Embryonic facial prominence (tissue), 1 donor: ENCODE results near the gene PLA2G7.
"Not testable (repeated sequence)": the region's sequence is repeated elsewhere in the genome, so short reads cannot be mapped to it uniquely, and the experiment has no call there.

ENCODE experiments used
- DNase-seq: peaks from one replicate; pipeline ENCODE4 v3.0.0-alpha.2; 2016; ENCODE audit errors: extremely low spot score

Gene PLA2G7

DNA sequence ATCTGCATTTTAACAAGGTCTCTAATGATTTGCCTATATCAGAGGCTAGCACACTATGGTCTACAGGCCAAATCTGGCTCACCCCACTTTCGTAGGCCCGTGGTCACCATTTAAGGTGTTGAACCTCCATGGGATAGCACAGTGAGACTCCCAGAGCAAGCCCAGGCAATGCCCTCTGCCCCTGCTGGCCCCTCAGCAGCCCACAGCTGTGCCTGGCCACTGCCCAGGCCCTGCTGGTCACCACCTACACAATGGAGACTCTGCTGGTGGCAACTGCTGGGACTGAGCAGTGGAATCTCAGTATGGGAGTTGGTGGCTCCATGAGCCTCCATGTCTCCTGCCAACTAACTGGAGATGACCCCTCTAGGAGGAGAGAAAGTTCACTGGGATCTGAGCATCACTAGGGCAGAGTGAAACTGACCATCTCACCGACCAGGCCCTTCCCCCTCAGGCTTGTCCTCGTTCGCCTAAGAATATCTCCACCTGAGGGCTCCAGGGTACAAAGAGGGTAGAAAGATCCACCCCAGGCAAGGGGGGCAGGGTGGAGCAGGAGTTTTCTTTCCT is 13.8 kb upstream of the PLA2G7 start:
- no peak for DNase-seq

GRCh38 chr6:46746696-46747095 is 11.5 kb upstream of the PLA2G7 start, which contains the start of gene ANKRD66:
Gene ANKRD66 (plus strand): TSS chr6:46746933. CDS start chr6:46751949, 5,016 bp downstream.
- DNase-seq: no peak

DNA sequence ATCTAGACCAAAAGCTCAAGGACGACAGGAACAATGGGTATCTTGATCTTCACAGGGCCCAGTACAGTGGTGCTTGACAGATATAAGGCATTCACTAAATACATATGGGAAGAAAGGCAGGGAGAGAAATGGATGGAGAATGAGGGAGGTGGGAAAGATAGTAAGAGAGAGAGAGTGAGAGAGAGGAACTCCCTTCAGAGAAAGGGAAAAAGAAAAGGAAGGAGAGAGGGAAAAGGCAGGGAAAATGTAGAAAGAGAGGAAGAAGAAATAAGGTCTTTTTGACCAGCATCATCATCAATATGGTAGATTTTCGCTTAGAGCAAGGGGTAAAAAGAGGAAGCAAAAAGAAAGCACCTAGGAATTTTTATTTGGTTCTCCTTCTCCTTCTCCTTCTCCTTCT is 10.8 kb upstream of the PLA2G7 start:
- DNase-seq: no peak

- not testable (repeated sequence) for DNase-seq
These were observed 9.1 kb upstream of the PLA2G7 start for GRCh38 chr6:46744159-46744725.

DNA sequence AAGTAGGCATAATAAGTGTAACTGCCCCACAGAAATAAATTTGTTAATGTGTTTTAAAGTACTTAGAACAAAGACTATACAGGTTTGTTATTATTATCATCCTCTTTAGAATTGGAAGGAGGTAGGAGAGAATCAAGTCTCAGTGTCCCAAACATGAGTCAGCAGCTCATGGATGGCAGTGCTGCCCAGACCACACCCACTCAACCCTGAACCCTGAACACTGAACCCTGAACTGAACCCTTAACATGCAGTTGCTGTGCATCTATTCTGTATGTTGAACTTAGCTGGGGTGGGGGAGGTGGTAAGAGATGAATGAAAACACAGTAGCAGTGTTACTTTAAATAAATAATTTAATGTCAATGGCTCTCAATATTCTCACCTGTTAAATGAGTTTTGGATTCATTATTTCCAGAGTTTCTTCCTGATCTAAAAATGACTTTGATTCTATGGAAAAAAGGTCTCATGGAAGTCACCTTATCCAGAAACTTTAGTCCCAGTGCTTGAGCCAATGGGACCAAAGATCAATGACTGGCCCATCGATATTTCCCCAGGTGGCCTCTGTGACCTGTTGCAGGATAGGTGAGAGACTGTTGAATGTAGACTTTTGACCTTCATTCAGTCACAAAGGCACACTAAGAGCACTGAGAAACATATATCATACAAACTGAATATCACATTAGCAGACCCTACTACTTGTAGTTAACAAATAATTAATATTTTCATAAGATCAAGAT is 8.4 kb upstream of the PLA2G7 start:
- no peak for DNase-seq

- DNase-seq: no peak
These were observed 6.7 kb upstream of the PLA2G7 start for GRCh38 chr6:46741910-46742309.

- DNase-seq: no peak
These were observed 6.3 kb upstream of the PLA2G7 start for GRCh38 chr6:46741482-46741881.

DNA sequence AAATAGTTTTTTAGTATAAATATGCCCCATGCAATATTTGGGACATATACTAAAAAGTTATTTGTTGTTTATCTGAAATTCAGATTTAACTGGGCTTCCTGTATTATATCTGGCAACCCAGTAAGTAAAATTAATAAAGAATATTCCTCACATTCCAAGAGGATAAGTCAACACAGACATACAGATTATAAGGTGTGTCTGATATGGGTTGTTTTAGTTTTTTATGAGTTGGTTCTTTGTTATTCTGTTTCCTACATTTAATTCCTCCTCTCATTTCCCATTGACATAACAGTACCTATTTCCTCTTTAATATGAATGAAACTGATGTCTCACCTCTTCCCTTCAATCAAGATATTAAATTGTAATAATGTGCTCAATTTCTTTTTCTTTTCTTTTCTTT is 1.7 kb upstream of the PLA2G7 start:
- no peak for DNase-seq

DNA sequence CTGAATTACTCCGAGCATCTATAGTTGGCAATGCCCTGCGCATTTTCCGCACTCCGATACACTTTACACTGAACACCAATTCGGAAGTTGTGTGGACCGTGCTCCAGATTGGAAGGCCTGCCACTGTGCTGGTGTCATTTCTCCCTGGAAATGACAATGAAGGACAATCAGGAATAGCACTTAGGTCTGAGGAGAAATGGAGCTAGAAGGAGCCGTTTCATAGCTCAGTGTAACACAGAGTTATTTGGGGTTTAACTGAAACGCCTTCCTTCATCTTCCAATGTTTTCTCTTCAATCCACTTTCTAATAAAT is 501 bp upstream of the PLA2G7 start:
- DNase-seq: no peak

GRCh38 chr6:46733341-46733801 is 1.8 kb downstream of the PLA2G7 start:
- no peak for DNase-seq

- DNase-seq: no peak
These were observed 4.2 kb downstream of the PLA2G7 start for GRCh38 chr6:46730921-46731461.

DNA sequence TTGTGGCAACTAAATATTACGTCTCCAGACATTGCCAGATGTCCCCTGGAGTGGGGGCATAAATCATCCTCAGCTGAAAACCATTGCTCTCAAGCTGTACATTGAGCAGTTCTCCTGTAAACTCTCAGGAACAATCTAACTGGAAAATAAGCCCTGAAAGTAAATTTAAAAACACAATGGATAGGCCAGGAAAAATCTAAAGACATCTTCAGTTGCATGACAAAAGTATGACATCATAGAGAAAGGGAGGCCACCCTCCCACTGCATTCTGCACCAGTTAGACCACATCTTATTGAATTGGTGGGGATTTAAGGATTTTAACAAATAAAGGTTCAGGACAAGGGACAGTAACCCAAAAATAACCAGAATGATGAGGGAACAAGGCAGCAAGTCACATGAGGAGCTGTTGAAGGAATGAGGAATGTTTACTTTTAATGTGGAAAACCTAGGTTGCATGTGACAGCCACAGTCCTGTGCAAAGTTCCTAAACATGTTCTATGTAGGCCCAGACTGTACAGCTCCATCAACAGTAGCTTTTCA is 5.3 kb downstream of the PLA2G7 start:
- DNase-seq: no peak

DNA sequence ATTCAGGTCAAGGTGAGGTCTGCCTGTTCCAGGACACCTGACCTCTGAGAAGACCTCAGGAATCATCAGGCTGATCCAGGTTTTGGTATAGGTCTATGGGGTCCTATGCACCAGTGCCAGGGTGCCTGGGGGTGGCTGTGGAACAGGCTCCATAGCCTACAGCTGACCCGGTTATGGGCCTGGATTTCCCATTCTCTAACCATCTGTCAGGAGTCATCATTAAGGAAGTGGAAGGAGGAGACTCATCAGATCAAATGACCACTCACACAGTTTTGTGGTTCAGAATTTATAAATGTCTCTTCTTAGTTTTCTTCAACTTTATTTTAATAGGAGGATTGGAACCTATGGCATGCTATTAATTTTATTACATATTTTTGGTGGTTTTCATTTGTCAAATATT is 14.8 kb downstream of the PLA2G7 start:
- no peak for DNase-seq

GRCh38 chr6:46719099-46719498 is 16.1 kb downstream of the PLA2G7 start:
- no peak for DNase-seq

GRCh38 chr6:46715141-46715540 is 20.0 kb downstream of the PLA2G7 start:
- no peak for DNase-seq

DNA sequence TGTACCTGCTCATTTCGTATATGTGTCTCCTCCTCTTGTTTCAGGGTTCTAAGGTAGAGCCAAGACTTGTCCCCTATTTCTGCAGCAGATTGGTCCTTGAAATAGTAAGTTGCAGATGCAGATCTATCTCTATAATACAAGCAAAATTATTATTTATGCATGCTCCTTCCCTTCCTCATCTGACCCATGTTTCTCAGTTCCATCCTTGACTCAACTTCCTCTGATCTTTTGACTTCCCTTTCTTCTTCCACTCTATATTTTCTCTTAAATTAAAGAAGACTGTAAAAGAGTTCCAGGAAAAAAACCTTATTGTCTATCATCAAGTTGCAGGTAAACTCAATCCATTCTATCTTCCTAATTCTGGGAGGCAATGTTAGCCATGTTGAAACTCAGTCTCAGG is 23.7 kb downstream of the PLA2G7 start:
- no peak for DNase-seq

GRCh38 chr6:46706464-46706863 is 28.7 kb downstream of the PLA2G7 start:
- no peak for DNase-seq

DNA sequence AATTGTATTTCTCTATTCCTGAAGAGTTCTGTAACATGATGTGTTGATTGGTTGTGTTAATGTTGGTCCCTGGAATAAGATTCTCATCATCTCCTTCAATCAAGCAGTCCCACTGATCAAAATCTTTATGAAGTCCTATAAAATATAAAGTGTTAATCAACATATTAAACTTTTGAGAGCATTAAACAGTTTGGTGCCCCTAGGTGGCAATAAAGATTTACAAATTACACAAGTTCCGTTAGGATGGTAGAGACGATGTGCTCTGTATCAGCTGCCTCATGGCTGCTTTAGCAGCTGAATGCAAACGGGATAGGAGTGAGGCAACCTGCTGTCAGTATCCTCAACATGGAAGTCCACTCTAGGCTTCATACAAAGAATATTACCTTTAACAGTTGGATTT is 30.6 kb downstream of the PLA2G7 start:
- DNase-seq: no peak

DNA sequence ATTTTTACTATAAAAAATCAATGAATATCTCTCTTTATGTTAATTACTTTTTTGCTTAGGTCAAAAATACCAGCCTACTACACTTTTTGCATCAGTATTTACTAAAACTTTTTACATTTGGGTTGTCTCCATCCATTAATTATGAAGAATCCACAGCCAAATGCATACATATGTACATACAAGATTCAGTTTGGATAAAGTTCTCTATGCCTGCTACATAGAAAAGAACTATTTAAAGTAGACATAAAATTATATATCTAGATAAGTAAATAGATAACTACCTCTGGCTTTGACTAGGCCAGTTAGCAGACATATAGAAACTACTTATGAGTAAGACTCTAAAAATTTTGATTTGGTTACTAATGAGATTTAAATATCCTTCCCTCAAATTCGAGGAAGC is 35.2 kb downstream of the PLA2G7 start:
- no peak for DNase-seq

GRCh38 chr6:46690911-46691451 is 44.2 kb downstream of the PLA2G7 start:
- DNase-seq: no peak

- DNase-seq: no peak
These were observed 44.9 kb downstream of the PLA2G7 start for GRCh38 chr6:46690141-46690755.

DNA sequence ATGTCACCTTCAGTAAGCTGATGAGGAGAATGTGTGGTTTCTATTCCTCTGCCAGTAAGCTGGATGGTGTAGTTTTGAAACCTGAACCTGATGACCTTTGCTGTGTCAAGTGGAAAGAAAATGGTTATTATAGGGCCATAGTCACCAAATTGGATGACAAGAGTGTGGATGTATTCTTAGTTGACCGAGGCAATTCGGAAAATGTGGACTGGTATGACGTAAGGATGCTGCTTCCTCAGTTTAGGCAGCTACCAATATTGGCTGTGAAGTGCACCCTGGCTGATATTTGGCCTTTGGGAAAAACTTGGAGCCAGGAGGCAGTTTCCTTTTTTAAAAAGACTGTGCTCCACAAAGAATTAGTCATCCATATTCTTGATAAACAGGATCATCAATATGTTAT is 45.5 kb downstream of the PLA2G7 start:
- no peak for DNase-seq
